ENCODE data around the gene P2RY14.

P2RY14 gene

DNA sequence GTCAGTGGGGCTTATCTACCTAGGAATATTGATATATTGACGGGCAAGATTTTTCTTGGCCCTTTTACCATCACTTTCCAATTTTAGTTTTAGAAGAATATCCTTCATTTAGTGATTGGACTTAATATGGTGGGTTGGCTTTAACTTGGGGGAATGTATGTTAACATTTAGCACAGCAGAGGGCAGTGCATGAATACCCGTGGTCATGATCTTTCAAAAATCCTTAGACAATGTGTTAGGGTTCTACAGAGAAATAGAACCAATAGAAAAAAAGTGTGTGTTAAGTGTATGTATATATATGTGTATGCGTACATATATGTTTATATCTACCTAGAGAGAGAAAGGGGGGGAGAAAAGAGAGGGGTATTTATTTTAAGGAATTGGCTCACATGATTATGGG, 112.2 kb downstream of the P2RY14 start:
- no peaks in the 10 kb centered on the region for H3K4me1 ChIP-seq (ENCODE audit: control insufficient read depth, insufficient read depth, low read length)
- peaks cover 0 to 13% of the 10 kb centered on the region in 2 experiments; a peak in 2 of 3 replicates for H3K36me3 ChIP-seq (ENCODE audit: control insufficient read depth in 2 of 2, insufficient read depth in 1 of 2, low read length in 2 of 2)
- TF ChIP-seq, protein P1, sequence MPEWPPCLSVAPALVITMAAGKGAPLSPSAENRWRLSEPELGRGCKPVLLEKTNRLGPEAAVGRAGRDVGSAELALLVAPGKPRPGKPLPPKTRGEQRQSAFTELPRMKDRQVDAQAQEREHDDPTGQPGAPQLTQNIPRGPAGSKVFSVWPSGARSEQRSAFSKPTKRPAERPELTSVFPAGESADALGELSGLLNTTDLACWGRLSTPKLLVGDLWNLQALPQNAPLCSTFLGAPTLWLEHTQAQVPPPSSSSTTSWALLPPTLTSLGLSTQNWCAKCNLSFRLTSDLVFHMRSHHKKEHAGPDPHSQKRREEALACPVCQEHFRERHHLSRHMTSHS (tag by site-specific recombination; IDR thresholded peaks at IDR 0.05): no peak
- TF ChIP-seq YY2 (tag by site-specific recombination; IDR thresholded peaks at IDR 0.05) (no peak), ZNF501 (tag by site-specific recombination; IDR thresholded peaks at IDR 0.05) (no peak), ZNF654 (tag by site-specific recombination; IDR thresholded peaks at IDR 0.05; ENCODE audit: low read depth) (no peak), ZNF837 (tag by site-specific recombination; IDR thresholded peaks at IDR 0.05) (no peak), ZNF292 (tag by site-specific recombination; IDR thresholded peaks at IDR 0.05; ENCODE audit: borderline replicate concordance, low read depth) (no peak), ZNF510 (tag by site-specific recombination; IDR thresholded peaks at IDR 0.05; ENCODE audit: insufficient replicate concordance) (no peak), SCRT2 (tag by site-specific recombination; IDR thresholded peaks at IDR 0.05) (no peak), ZNF596 (tag by site-specific recombination; IDR thresholded peaks at IDR 0.05) (no peak), ELK4 (IDR thresholded peaks at IDR 0.05; ENCODE audit: borderline replicate concordance, low read depth, low read length) (no peak), ZNF549 (tag by site-specific recombination; IDR thresholded peaks at IDR 0.05) (no peak), ZNF140 (tag by site-specific recombination; IDR thresholded peaks at IDR 0.05) (no peak), GLI2 (tag by site-specific recombination; IDR thresholded peaks at IDR 0.05; ENCODE audit: borderline replicate concordance, low read depth) (no peak), ZNF148 (tag by site-specific recombination; IDR thresholded peaks at IDR 0.05; ENCODE audit: borderline replicate concordance) (no peak), ZNF324 (tag by site-specific recombination; IDR thresholded peaks at IDR 0.05) (no peak), ZNF23 (tag by site-specific recombination; IDR thresholded peaks at IDR 0.05; ENCODE audit: borderline replicate concordance) (no peak)
- ChIA-PET CTCF (no interaction called here), POLR2A (no interaction called here)
- H3K4me3 ChIP-seq (ENCODE audit: low read depth, low read length): no peak overlapping the region
- no peaks in the 10 kb centered on the region for H3K9me3 ChIP-seq (ENCODE audit: control insufficient read depth, insufficient read depth, low read depth, low read length)
- no peak overlapping the region for H3K27ac ChIP-seq (ENCODE audit: extremely low read depth, low read depth, low read length)

- no peaks in the 10 kb centered on the region for H3K4me1 ChIP-seq (ENCODE audit: control insufficient read depth, insufficient read depth, low read length)
- H3K9me3 ChIP-seq (ENCODE audit: control insufficient read depth, insufficient read depth, low read depth, low read length): no peaks in the 10 kb centered on the region
- ChIA-PET POLR2A (no interaction called here), CTCF (interaction anchor here (0.6 kb wide), 1 partner anchor 8 kb away, joined by 3 read pairs; no protein-coding TSS in a partner anchor)
- no peak overlapping the region for H3K27ac ChIP-seq (ENCODE audit: extremely low read depth, low read depth, low read length)
- no peak overlapping the region for H3K4me3 ChIP-seq (ENCODE audit: low read depth, low read length)
- H3K36me3 ChIP-seq (ENCODE audit: control insufficient read depth in 2 of 2, insufficient read depth in 1 of 2, low read length in 2 of 2): peaks cover 0 to 21% of the 10 kb centered on the region in 2 experiments; a peak in 2 of 3 replicates
- TF ChIP-seq TCF7L2 (IDR thresholded peaks at IDR 0.05; ENCODE audit: borderline replicate concordance, low read depth, low read length) (no peak), EGR2 (tag by site-specific recombination; IDR thresholded peaks at IDR 0.05; ENCODE audit: low read depth) (no peak), ZNF623 (tag by site-specific recombination; IDR thresholded peaks at IDR 0.05) (no peak), ZNF37A (tag by site-specific recombination; IDR thresholded peaks at IDR 0.05) (no peak), ZNF354C (tag by site-specific recombination; IDR thresholded peaks at IDR 0.05; ENCODE audit: borderline replicate concordance, low read depth) (no peak), ZIC2 (tag by site-specific recombination; IDR thresholded peaks at IDR 0.05) (no peak), HOXA7 (CRISPR knock-in tag; IDR thresholded peaks at IDR 0.05; ENCODE audit: borderline replicate concordance) (no peak), ZNF571 (tag by site-specific recombination; IDR thresholded peaks at IDR 0.05) (no peak), ZBTB11 (tag by site-specific recombination; conservative IDR thresholded peaks at IDR 0.05; ENCODE audit: low read depth) (no peak), ZNF366 (tag by site-specific recombination; conservative IDR thresholded peaks at IDR 0.05) (no peak), GLIS2 (tag by site-specific recombination; IDR thresholded peaks at IDR 0.05) (no peak), KLF1 (tag by site-specific recombination; IDR thresholded peaks at IDR 0.05) (no peak)
- TF ChIP-seq, protein P2, sequence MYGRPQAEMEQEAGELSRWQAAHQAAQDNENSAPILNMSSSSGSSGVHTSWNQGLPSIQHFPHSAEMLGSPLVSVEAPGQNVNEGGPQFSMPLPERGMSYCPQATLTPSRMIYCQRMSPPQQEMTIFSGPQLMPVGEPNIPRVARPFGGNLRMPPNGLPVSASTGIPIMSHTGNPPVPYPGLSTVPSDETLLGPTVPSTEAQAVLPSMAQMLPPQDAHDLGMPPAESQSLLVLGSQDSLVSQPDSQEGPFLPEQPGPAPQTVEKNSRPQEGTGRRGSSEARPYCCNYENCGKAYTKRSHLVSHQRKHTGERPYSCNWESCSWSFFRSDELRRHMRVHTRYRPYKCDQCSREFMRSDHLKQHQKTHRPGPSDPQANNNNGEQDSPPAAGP (tag by site-specific recombination; IDR thresholded peaks at IDR 0.05): no peak
Measured at GRCh38 chr3:151165226-151165625, 113.1 kb downstream of the P2RY14 start.
